ENCODE measurements around the gene RAB4A. TPM values are rescaled to one million over a fixed set of nuclear protein-coding genes. Genes with fewer than 3 reads are reported as not detected.

The RAB4A gene
- total RNA-seq, 4 donors from 2014 or later: 44.9 to 73.6 (median 60.2) TPM

GRCh38 chr1:229339520-229339919, 68.6 kb downstream of the RAB4A start:
- no peak for DNase-seq
- WGBS, 2 donors: 93 to 95% methylated on average over 3 of the region's 3 CpGs
- no peaks in the 10 kb centered on the region for H3K9me3 ChIP-seq
- no peak overlapping the region for H3K27ac ChIP-seq
- TF ChIP-seq POLR2A (IDR thresholded peaks at IDR 0.05) (no peak), CTCF (IDR thresholded peaks at IDR 0.05) (no peak)
- H3K4me1 ChIP-seq: peaks cover 0 to 9% of the 10 kb centered on the region in 2 donors
- intact Hi-C loops (cut with DNase I): loop anchor here (10.0 kb wide), 1 partner anchor 65 kb away; the partner anchor contains the start of gene RAB4A
- no peaks in the 10 kb centered on the region for H3K36me3 ChIP-seq
- H3K4me3 ChIP-seq (replicated peaks in 1 of 3): no peak overlapping the region
- H3K27me3 ChIP-seq: no peaks in the 10 kb centered on the region

GRCh38 chr1:229340496-229340895, 69.6 kb downstream of the RAB4A start:
- DNase-seq: no peak
- H3K4me1 ChIP-seq: peaks cover 0 to 9% of the 10 kb centered on the region in 2 donors
- no peak overlapping the region for H3K27ac ChIP-seq
- H3K9me3 ChIP-seq: no peaks in the 10 kb centered on the region
- WGBS, 2 donors: 93 to 96% methylated on average over 6 of the region's 6 CpGs
- H3K36me3 ChIP-seq: no peaks in the 10 kb centered on the region
- TF ChIP-seq POLR2A (IDR thresholded peaks at IDR 0.05) (no peak), CTCF (IDR thresholded peaks at IDR 0.05) (no peak)
- intact Hi-C loops (cut with DNase I): loop anchor here (10.0 kb wide), 1 partner anchor 86 kb away; no protein-coding TSS in a partner anchor
- no peaks in the 10 kb centered on the region for H3K27me3 ChIP-seq
- H3K4me3 ChIP-seq (replicated peaks in 1 of 3): no peak overlapping the region

DNA sequence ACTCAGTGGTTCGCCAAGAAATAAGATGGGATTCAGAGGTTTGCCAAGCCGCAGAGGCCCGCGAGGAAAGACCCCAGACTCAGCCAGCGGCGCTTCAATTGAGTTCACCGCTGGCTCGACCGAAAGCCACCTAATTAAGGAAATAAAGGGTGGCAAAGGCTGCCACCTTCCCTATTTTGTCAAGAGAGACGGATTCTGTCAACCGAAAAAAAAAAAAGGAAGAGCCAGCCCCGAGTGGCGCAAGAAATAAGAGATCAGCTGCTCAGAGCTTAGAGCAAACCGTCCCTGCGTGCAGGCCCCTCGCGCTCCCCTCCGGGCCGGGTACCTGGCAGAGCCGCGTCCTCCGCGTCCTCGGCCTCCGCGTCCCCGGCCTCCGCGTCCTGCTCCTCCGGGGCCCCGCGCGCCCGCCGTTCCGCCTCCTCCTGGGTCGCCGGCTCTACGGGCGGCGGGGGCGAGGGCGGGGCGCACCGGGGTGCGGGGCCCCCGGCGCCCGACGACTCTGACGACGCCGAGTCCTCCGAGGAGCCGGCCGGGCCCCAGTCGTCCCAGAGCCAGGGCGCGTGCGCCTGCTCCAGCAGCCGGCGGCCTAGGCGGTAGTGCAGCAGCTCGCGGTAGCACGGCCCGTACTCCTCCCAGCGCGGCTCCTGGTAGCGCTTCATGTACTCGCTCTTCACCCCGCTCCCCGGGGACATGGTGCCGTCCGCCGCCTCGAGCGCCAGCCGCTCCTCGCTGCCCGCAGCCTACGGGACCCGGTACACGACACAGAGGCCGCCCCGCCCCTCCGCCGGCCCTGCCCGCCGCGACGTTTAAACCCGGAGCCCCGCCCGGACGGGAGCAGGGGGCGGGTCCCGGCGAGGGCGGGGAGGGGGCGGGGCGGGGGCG, 71.1 kb downstream of the RAB4A start:
- 0 to 1% methylated on average over 30 to 41 of the region's 103 CpGs for WGBS, 2 donors
- intact Hi-C loops (cut with DNase I): loop anchor here (10.0 kb wide), 1 partner anchor 87 kb away; no protein-coding TSS in a partner anchor
- Histone ChIP-seq H3K9me3 (no peaks in the 10 kb centered on the region), H3K27ac (peak overlapping the region; percentile 69 to 70 (median 70)), H3K4me1 (peaks cover 0 to 9% of the 10 kb centered on the region in 2 donors), H3K4me3 (replicated peaks in 1 of 3) (peak overlapping the region; percentile 78 to 86 (median 83)), H3K27me3 (no peaks in the 10 kb centered on the region), H3K36me3 (no peaks in the 10 kb centered on the region)
- TF ChIP-seq CTCF (IDR thresholded peaks at IDR 0.05) (no peak), POLR2A (IDR thresholded peaks at IDR 0.05) (peak in 1 of 2 donors; percentile 72)
- peak; percentile 83 to 84 for DNase-seq

DNA sequence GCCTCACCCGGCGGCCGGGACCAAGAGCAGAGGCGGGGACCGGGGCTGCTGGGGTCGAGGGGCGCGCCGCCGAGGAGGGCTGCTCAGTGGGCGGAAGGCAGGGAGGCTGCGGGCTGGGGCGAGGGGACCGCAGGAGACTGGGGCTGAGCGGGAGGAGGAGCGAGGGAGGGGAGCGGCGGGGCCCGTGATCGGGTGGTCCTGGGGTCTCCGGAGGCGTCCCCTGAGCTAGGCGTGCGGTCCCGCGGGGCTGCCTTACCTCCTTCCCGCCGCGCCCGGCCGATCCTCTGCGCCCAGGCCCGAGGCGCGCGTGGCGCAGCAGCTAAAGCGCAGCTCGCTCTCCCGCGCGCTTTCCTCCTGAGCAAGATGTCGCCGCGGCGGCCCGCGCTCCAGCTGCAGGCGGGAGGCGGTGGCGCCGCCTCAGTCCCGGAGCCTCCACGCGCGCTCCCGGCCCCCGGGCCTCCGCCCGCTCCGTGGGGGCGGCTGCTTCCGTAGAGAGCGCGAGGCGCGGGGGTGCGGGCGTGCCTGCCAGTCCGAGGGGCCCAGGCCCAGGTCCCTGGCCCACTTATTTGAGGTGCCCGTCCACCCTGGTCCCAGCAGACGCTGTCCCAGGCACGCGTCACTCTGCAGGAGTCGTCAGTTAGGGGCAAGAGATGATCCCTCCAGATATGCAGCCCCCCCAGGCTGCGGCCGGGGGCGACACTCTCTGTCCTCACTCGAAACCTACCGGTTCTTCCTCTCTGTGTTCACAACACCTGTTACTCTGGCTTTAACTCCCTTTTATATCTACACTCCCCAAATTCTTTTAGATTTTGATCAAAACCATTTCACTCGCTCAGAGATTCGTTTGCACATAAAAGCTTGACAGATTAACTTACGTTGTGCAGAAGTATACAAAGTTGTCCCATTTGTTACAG, 72.0 kb downstream of the RAB4A start, which contains the start of gene CCSAP:
TSS of gene CCSAP (minus strand) at position 392 of the 914 bp plus-strand sequence. CDS start 582 bp downstream, outside the sequence.
- Histone ChIP-seq H3K4me1 (peaks cover 0 to 9% of the 10 kb centered on the region in 2 donors), H3K27ac (peak within 1 kb of the TSS; percentile 69 to 70 (median 70)), H3K4me3 (replicated peaks in 1 of 3) (peak within 1 kb of the TSS; percentile 78 to 86 (median 83)), H3K36me3 (no peaks in the 10 kb centered on the region), H3K27me3 (no peaks in the 10 kb centered on the region), H3K9me3 (no peaks in the 10 kb centered on the region)
- TF ChIP-seq CTCF (IDR thresholded peaks at IDR 0.05): no peak
- TF ChIP-seq POLR2A (IDR thresholded peaks at IDR 0.05): peak in 1 of 2 donors; percentile 55
- intact Hi-C loops (cut with DNase I): loop anchor here (10.0 kb wide), 1 partner anchor 88 kb away; no protein-coding TSS in a partner anchor
- WGBS, 2 donors: 0% methylated on average over 22 to 29 of the region's 83 CpGs
- peak; percentile 47 to 58 for DNase-seq

All from thyroid gland (tissue), 4 donors.